Stimulated activated CD8-positive, alpha-beta memory T cell treated with anti-CD3 and anti-CD28 coated beads, Interleukin-15, amount 100 ng/mL, for 24 hours (primary cell): ENCODE results near the gene APBA1.

Source experiments
- DNase-seq: peaks from one replicate; pipeline ENCODE4 v3.0.0-alpha.2; 2020; ENCODE audit warnings: low read depth

The APBA1 gene

DNA sequence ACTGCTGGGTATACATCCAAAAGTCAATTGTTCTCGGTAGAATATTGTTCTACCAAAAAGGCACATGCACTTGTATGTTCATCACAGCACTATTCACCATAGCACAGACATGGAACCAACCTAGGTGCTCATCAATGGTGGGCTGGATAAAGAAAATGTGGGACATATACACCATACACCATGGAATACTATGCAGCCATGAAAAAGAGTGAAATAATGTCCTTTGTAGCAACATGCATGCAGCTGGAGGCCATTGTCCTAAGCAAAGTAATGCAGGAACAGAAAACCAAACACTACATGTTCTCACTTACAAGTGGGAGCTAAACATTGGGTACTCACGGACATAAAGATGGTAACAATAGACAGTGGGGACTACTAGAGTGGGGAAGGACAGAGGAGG lies 145.5 kb downstream of the APBA1 start:
- DNase-seq = no peak

- DNase-seq = no peak
These were observed 152.5 kb downstream of the APBA1 start for GRCh38 chr9:69519470-69520240.

GRCh38 chr9:69516353-69517322 lies 155.5 kb downstream of the APBA1 start:
- no peak for DNase-seq

- no peak for DNase-seq
These were observed 156.4 kb downstream of the APBA1 start for GRCh38 chr9:69515810-69516209.

DNA sequence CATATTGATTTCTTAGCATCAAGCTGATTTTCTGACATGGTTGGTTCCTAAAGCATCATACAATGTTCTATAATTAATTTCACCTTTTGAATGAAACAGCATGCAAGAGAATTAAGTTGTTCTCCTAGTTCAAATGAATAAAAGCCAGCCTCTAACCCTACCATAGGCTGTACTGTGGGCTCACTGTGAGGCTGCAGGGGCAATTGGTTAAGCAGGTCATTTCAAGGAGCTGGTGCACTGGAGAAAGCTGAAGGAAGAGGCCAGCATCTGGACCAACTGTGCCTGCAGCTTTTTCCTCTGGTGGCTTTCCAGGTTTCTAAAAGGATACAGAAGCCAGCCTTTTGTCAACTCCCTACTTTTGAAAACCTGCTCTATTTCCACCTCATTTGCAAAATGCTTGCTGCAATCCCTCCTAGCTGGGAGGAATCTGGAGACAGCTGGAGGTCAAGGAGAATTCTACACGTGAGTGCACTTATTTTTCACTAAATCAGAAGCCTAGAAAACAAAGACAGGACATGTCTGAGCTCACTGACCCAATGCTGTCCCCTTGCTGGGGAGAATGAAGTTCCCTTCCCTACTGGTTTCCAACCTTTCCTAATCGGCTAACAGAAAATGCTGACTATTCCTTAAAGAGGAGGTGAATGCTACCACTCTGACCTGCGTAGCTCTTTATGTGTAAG lies 158.9 kb downstream of the APBA1 start:
- DNase-seq = no peak

DNA sequence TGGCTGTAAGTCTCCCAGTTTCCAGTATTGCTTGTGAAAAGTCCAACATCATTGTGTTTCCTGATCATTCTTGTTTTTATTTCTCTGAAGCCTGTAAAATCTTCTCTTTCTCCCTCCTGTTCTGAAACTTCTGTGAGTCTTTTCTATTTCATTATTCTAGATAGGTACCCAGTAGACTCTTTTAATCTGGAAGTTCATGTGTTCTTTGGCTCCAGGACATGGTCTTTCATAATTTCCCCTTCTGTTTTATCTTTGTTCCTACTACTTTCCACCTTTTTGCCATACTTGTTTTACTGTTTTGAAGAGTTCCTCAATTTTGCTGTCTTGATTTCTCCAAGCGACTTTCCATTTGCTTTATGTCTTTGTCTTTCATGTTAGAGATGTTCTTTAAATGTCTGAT lies 168.1 kb downstream of the APBA1 start:
- no peak for DNase-seq

DNA sequence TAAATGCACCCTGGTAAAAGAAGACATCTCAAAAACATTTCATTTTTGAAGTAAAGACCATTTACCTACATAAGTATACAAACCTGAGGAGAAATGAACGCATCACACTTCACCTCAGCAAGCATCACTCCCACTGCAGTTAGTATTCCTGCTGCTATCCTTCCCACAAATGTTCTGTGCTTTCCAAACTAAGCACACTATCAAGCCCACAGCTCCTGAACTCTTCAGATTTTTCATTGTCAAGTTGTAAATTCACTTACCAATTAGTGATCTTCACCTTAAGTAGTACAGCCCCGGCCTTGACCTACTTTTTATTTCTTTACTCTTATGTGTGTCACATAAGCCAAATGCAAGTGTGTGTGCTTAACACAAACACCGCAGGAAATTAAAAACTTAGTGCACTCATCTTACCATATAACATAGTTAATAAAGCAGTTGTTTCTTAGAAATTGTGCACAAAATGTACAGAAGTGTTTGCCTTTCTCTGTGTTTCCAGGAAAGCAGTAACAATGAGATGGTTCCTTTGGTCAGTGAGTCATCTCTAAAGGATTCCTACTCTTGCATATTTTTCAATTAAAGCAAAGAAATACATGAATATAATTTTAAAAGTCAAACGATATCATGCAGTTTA lies 169.4 kb downstream of the APBA1 start:
- DNase-seq = no peak

DNA sequence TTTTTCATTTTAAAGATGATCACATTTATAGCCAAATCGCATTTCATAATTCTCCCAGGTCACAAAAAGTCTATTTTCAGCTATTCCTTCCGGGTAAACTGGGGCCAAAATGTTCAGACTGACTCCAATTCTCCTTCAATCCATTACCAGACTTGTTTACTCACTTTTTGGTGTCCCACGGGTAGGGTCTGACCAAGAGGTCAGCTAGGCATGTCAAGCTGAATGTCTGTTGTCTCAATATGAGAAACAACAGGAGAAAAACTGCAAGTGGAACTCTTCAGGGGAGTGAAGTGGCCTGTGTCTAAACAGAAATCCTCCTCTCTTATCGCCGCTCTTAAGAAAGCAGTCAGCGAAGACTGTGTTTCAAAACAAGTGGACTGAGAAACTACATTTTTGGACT lies 171.3 kb downstream of the APBA1 start:
- DNase-seq = no peak

- DNase-seq = no peak
These were observed 172.2 kb downstream of the APBA1 start for GRCh38 chr9:69499959-69500358.

DNA sequence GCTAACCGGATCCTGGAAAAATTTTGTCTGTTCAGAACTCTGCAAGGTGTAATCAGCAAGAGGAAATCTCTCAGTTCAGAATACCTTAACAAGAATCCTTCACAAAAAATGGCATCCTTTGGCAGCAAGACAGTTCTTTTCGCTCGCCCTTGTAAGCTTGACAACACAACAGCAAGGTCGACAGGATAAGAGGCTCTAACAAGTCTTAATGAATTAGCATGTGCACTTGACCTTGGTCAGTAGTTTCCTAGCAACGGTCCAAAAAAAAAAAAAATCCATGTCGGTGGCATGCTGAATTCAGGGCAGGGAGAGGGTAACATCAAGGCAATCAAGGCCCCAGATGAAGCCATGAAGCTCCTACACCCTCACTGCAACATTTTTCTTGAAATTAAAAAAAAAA lies 172.8 kb downstream of the APBA1 start:
- no peak for DNase-seq

DNA sequence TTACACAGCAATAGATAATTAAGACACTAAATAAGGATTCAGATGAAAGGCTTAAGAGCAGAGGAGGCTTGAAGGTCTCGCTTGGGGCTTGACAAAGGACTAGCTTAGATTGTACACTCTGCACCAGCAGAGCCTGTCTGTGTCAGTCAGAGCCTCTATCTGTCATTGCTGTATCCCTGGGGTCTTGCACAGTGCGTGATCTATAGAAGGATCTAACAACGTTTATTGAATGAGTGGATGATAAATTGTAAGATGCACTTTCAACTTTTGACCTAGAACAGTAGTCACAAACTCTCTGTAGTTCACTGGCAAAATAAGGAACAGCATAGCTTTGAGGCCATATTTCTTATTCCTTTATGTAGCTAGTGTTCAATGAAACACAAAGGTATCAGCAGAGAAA lies 173.7 kb downstream of the APBA1 start:
- no peak for DNase-seq

- no peak for DNase-seq
These were observed 174.4 kb downstream of the APBA1 start for GRCh38 chr9:69497816-69498215.

DNA sequence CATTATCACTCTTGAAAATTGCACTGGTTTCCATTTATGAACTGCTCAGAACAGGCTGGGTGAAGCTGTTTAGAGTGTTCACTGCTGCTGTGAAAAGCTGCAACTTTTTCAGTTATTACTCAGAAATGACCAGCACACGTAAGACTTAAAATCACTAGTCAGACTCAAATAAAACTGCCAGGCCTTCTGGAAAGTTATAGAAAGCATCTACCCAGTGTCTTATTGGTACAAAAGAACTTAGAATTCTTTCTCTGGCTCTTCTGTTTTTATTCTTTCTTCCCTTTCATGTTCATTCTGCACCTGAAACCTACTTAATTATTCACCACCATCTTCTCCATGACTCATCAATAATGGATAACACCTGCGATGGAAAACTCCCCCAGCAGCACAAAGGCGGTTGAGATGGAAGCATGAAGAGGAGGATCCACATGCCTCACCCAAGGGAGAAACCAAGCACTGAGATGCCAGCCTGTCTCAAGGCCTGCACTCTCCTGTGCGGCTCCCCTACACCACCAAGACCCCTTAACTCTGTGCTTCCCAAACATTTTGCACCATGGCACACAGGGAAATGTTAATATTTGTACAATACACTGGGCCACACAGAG lies 175.2 kb downstream of the APBA1 start:
- no peak for DNase-seq

GRCh38 chr9:69495296-69495695 lies 176.9 kb downstream of the APBA1 start:
- DNase-seq = no peak

DNA sequence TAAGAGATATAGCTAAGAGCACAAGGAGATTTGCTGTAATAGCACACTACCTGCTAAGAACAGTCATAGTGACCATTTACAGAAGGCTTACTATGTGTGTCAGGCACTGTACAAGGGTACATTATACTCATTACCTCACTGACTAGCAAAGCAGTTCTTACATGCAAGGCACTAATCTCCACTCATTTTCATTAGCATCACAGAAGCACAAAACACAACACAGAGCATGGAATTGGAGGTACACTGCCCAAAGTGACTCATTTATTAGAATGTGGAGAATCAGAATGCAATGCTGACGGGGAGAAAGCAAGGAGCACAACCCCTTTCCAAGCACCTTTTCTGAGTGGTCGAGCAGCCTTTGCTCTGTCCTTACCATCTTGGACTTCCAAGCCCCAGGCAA lies 177.4 kb downstream of the APBA1 start:
- DNase-seq = no peak

DNA sequence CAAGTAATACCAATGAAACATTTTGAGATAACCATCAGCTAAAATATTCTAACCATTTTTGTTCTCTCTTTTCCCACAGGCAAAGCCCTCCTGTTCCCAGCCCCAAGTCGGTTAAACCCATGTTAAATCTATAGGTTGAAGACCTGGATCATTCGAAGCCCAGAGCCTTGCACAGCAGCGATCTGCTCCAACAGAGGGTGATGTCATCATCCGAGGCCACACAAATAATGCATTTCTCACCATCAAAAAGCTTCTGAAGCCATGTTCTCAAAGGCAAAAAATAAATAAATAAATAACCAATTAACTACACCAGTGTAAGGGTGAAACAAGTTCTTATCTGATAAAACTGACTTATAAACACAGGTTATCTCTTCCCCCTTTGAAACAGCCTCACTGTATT lies 178.0 kb downstream of the APBA1 start:
- DNase-seq = no peak

DNA sequence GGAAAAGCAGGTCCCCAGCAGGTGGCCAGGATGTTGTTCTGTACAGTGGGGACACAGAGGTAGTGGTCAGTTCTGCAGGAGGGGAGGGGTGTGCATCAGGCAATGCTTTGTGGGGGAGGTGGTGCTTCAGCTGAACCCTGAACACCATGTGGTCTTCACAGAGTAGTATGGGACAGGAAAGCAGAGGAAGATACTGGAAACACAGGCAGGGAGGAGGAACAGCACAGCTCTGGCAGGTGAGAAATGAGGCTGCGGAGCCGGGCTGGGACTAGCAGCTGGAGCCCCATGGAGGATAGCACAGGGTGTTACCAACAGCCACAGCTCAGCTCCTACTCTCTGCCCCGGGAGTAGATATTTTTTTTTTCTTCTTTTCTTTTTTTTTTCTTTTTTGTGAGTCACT lies 185.7 kb downstream of the APBA1 start:
- DNase-seq = no peak

GRCh38 chr9:69485466-69485865 lies 186.7 kb downstream of the APBA1 start:
- DNase-seq = no peak

DNA sequence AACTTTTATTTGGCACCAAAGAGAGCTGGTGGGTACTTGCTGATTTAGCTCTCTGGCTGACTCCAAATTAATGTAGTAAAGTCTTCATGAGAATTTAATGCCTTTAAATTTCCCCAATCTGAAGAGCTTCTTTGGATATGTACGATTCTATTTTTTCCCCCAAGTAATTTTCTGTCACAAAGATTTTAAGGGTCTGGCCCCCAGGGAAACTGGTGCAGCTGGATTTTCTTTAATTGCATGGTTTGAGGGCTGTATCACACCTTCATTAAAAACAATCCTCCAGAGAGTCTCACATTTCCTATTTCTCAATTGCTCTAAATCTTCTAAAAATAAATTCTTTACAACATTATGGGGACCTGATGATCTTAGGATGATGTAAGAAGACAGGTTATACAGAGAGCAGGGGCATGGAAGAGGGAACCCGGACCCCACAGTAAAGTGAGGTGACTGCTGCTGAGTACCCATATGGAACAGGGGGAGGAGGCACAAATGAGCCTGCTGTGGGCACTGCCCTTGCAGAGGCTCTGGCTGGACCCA lies 188.2 kb downstream of the APBA1 start:
- DNase-seq = no peak

- no peak for DNase-seq
These were observed 195.4 kb downstream of the APBA1 start for GRCh38 chr9:69476797-69477196.

DNA sequence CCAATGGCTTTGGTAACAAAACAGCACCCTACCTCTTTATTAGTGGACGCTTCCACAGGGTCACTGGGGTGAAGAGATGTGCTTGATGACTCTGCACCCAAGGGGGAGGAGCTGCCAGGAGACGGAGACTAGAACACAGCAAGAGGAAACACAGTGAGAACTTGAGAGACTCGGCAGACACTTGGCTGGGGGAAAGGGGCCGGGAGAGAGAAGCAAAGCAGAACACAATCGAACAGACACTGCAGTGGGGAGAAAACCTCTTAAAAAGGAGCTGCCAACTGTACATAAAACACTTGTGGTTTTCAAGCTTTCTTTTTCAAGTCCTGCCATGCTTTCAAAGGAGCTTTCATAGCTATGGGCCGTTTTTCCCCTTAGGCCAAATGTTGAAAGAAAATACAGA lies 196.2 kb downstream of the APBA1 start:
- no peak for DNase-seq

GRCh38 chr9:69474821-69475220 lies 197.3 kb downstream of the APBA1 start:
- DNase-seq = no peak
